Mesothelial cell of epicardium (in vitro differentiated cells): ENCODE measurements around the gene CTXN3. TPM values are rescaled to one million over a fixed set of nuclear protein-coding genes. Genes with fewer than 3 reads are reported as not detected.

ENCODE experiments used
- DNase-seq, 2 experiments: peaks; one replicate each; pipeline ENCODE4 v3.0.0; 2021; ENCODE audit warnings: low spot score in 2 of 2; ENCODE audit not compliant: unreplicated experiment in 2 of 2
- H3K27ac Mint-ChIP-seq: 2 replicates; pipeline ENCODE4 v1.8.0; 2021; ENCODE audit warnings: mixed read lengths
- H3K27me3 Mint-ChIP-seq: 2 replicates; pipeline ENCODE4 v1.8.0; 2021; ENCODE audit warnings: low read depth, mixed read lengths
- H3K36me3 Mint-ChIP-seq: 2 replicates; pipeline ENCODE4 v1.8.0; 2021; ENCODE audit warnings: mixed read lengths
- H3K4me1 Mint-ChIP-seq: 2 replicates; pipeline ENCODE4 v1.8.0; 2021; ENCODE audit warnings: mixed read lengths
- H3K4me3 Mint-ChIP-seq: 2 replicates; pipeline ENCODE4 v1.8.0; 2021; ENCODE audit warnings: mild to moderate bottlenecking, moderate library complexity, mixed read lengths
- H3K9me3 Mint-ChIP-seq: 2 replicates; pipeline ENCODE4 v1.8.0; 2021; ENCODE audit warnings: mixed read lengths
- CTCF ChIP-seq: fragments of 200-600 bp; sonication (generic); IDR thresholded peaks from one replicate; pipeline ENCODE4 v1.5.0; 2021; ENCODE audit warnings: antibody characterized with exemption; ENCODE audit not compliant: unreplicated experiment
- total RNA-seq: library from RNA; stranded (reverse); gene quantifications from 3 replicates; pipeline ENCODE4 v1.2.1, GENCODE V29; 2021

Gene CTXN3
- total RNA-seq, 1 donor from 2014 or later, result not detected

GRCh38 chr5:127707209-127707608 is 58.3 kb downstream of the CTXN3 start:
- DNase-seq, result no peak
- Mint-ChIP-seq H3K9me3 (no peaks in the 10 kb centered on the region), H3K27me3 (no peaks in the 10 kb centered on the region), H3K36me3 (no peaks in the 10 kb centered on the region), H3K4me3 (no peak overlapping the region), H3K4me1 (peaks cover 2% of the 10 kb centered on the region), H3K27ac (no peak overlapping the region)
- TF ChIP-seq CTCF, result no peak

Other genes starting within 250 kb of the CTXN3 start
- gene PRRC1, start 131.4 kb upstream of the CTXN3 start, total RNA-seq, result 81.5 to 89.0 TPM (median 85.8 TPM) in 3 replicates
- 1.8 to 2.1 TPM (median 2.0 TPM) in 3 replicates for gene CCDC192, start 54.3 kb downstream of the CTXN3 start, total RNA-seq